GM19438 (cell line): Measurements from ENCODE around the gene KRT74.
"Not testable (repeated sequence)": the region's sequence is repeated elsewhere in the genome, so short reads cannot be mapped to it uniquely, and the experiment has no call there.

Source experiments
- ATAC-seq: cut with Tn5 transposase; IDR thresholded peaks from one replicate; pipeline ENCODE4 v1.9.1; 2021; ENCODE audit warnings: low read depth; ENCODE audit not compliant: unreplicated experiment

KRT74 gene

DNA sequence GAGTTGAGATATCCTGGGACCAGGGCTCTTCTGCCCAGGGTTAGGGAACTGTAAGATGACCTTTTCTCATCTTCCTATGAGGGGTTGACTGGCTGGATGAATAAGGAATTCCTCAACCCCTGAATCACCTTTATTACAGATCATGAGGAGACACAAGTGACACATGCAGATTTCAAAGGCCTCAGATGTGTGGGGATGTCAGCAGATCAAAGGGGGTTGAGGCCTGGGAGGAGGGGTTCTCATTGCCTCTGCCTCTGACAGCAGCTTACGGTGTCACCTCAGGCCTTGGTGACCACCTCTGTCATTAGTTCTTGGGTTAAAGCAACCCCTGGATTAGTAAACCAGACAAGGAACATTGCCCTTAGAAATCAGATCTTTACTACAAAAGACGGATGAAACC lies 29.7 kb upstream of the KRT74 start:
- ATAC-seq, result no peak

DNA sequence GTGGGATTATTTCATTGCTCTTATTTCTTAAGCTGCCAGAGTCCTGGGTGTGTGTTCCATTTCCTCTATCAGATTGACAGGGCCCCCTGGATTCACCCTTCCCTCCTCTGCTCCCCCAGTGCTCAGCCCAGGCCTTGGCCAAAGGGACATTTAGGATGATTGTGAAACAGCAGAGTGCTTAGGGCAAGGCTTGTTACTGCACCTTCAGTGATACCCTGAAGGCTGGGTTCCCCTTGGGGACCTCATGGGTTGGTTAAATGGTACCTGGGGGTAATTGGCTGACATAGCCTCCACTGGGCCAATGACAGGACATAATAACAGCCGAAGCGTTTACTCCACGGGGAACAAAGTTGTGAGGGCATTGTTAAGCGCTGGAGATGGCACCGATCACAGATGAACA lies 28.9 kb upstream of the KRT74 start:
- no peak for ATAC-seq

- no peak for ATAC-seq
Measured at GRCh38 chr12:52601671-52602070, 28.0 kb upstream of the KRT74 start.

DNA sequence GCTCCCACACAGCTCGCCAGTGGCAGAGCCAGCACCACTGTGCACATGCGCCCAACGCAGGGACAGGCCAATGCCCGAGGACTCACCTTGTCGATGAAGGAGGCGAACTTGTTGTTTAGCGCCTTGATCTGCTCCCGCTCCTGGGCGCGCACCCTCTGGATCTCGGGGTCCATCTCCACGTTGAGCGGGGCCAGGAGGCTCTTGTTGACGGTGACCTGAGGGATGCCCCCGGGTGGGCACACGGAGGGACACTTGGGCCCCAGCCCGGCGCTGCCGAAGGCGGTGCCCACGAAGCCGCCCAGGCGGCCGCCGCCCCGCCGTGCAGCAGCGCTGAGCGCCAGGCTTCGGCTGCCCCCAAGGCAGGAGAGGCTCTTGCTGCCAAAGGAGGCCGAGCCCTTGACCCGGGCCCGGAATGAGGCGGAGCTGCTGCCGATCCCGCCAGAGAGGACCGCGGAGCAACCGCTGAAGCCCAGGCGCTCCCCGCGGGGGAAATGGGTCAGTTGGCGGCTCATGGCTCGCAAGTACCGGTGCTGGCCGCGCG lies 27.4 kb upstream of the KRT74 start, which contains the start of gene KRT72:
TSS of gene KRT72 (minus strand) at position 523 of the 541 bp plus-strand sequence. CDS start at position 512, 11 bp downstream.
- no peak for ATAC-seq

DNA sequence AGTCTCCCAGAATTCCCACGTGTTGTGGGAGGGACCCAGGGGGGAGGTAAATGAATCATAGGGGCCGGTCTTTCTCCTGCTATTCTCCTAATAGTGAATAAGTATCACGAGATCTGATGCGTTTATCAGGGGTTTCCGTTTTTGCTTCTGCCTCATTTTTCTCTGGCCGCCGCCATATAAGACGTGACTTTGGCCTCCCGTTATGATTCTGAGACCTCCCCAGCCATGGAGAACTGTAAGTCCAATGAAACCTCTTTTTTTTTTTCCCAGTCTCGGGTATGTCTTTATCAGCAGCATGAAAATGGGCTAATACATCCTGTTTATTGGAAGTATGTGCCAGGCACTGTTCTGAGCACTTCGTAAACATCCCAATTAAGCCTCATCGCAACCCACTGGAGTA lies 26.8 kb upstream of the KRT74 start:
- no peak for ATAC-seq

DNA sequence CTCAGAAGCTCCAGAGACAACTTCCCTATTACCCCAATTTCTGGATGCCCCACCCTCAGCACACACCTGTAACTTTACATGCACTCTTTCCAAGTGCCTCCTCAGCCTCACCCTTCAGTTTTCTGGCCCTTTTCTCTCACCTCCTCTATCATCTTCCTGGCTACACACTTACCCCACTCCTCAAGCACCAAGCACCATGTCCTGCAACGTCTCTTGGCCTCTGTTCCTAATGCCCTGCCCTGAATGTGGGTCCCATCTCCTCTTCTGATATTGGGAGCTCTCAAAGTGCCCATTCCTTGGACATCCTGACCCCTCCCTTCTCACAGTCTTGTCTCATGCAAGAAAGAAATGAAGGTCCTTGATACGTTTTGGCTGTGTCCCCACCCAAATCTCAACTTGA lies 26.4 kb upstream of the KRT74 start:
- ATAC-seq, result no peak

- ATAC-seq, result no peak
Measured at GRCh38 chr12:52598966-52599365, 25.3 kb upstream of the KRT74 start.

GRCh38 chr12:52594237-52594636 lies 20.6 kb upstream of the KRT74 start:
- ATAC-seq, result not testable (repeated sequence)

DNA sequence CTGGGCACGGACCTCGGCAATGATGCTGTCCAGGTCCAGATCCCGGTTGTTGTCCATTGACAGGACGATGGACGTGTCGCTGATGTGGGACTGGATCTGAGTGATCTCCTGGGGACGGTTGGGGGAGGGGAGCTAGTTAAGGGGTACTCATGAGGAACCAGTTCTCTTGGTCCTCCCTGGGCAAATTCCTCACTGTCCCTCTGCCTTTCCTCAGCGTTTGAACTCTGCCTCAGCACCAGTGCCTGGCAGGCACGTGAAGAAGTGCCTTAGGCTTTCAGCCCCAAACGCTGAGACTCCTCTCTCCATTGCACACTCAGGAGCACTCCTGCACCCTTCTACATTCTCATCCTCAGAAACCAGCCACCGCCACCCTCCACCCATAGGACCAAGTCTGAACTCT lies 17.9 kb upstream of the KRT74 start:
- no peak for ATAC-seq

DNA sequence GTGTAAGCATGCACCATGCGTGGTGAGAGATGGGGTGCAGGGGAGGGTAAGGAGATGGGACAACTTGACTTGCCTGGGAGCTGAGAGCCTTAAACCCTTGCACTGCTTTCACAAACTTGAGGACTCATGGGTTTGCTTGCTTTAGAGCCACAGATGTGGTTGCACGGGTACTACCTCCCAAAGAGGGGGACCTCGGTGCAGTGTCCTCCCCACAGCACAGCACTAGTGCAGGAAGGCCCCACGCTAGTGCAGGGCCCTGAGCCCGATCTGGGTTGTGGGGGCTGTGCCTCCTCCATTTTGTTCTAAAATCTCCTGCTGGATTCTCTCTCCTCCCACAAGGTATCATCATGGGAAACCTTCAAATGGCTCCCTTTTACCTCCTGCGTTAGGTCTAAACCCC lies 16.4 kb upstream of the KRT74 start:
- ATAC-seq, result no peak

GRCh38 chr12:52587563-52587962 lies 13.9 kb upstream of the KRT74 start:
- no peak for ATAC-seq

DNA sequence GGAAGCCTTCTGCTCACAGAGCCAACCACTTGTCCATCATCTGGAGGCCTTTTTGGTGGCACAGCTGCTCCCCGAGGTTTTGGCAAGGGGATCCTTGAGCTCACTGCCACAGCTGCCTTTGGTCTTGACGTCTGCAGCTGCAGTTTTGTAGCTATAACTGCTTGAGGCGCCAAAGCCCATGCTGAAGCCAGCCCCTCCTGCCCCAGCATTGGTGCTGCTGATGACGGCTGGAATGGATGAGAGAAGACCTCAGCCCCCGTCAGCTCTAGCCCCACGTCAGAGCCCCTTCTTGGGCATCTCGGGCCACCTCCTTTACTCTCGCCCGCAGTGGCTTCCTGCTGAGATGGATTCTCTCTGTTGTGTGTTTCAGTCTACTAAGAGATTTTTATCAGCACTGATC lies 12.3 kb upstream of the KRT74 start:
- ATAC-seq, result no peak

- no peak for ATAC-seq
Measured at GRCh38 chr12:52585066-52585465, 11.4 kb upstream of the KRT74 start.

DNA sequence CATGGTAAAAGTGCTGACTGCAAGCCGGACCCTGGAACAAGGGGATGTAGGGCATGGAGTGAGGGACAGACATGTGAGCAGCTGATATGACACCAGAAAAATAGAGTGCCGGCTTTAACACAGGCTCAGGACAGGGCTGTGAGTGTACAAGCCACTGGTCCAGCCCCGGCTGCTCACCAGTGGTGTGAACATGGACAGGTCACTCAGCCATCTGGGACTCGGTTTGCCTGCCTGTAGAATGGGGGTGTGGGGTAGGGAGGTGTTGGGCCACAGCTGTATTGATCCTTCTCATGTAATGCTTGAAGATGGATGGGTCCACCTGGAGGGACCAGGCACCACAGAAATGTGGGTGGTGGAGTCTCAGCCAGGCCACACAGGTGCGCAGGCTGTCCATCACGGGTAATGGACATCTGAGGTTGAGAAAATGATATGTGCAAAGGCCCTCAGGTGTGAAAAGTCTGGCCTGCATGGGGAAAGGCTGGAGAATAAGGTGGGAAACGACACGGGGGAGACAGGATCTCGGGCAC lies 10.6 kb upstream of the KRT74 start:
- no peak for ATAC-seq

- ATAC-seq, result no peak
Measured at GRCh38 chr12:52582971-52583456, 9.4 kb upstream of the KRT74 start.

GRCh38 chr12:52582486-52582885 lies 8.8 kb upstream of the KRT74 start:
- ATAC-seq, result no peak

GRCh38 chr12:52581481-52581880 lies 7.8 kb upstream of the KRT74 start:
- ATAC-seq, result no peak

DNA sequence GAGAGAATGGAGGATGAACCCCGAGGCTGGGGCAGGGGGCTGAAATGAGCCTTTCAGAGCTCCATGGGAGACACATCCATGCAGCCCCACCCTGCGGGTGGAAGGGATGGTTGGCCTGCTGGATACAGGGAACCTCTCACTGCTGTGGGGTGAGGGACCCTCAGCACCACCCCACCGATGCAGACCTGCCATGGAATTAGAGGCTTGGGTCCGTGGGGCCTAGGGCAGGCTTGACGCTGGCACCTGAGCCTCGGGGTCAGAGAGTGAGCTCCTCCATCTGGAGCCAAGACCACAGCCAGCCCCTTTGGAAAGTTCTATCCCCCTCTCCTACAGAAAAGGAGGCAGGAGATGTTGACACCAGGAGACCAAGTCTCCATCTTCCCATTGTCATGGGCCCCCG lies 7.4 kb upstream of the KRT74 start:
- ATAC-seq, result no peak

- ATAC-seq, result no peak
Measured at GRCh38 chr12:52580496-52580895, 6.9 kb upstream of the KRT74 start.

GRCh38 chr12:52579468-52580465 lies 6.1 kb upstream of the KRT74 start:
- no peak for ATAC-seq

- no peak for ATAC-seq
Measured at GRCh38 chr12:52578469-52578868, 4.8 kb upstream of the KRT74 start.

GRCh38 chr12:52577316-52577715 lies 3.7 kb upstream of the KRT74 start:
- no peak for ATAC-seq
